ENCODE results near the gene SPAG16.

DNA sequence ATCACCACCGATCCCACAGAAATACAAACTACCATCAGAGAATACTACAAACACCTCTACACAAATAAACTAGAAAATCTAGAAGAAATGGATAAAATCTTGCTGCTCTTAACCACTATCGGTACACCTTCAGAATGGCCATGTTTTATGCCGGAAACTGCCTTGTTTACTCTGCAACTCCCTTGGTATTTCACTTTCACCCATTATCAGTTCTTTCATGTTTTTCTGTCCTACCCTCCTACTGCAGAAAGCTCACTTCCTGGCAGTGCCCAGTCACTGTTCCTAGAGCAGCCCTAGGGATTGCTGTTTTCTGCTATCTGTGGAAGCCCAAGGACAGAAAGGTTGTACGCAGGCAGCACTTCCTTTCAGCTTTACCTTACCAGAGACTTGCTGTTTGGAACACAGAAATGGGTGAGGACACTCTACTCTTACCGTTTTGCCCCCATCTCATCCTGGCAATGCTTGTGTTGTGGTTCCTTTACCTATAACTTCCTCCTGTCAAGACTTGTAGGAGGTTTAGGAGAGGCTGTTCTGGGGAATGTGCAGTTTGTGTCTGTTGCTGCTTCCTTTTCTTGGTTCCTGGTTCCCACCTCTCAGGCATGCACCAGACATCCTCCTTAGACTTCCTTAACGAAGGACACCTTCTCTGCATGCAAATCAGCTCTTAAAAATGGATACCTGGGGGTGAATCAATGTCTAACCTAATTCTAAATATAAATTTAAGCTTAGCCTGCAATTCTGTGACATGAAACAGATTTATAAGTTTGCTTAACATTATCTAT is 394.4 kb downstream of the SPAG16 start:
- TF ChIP-seq, protein P1, sequence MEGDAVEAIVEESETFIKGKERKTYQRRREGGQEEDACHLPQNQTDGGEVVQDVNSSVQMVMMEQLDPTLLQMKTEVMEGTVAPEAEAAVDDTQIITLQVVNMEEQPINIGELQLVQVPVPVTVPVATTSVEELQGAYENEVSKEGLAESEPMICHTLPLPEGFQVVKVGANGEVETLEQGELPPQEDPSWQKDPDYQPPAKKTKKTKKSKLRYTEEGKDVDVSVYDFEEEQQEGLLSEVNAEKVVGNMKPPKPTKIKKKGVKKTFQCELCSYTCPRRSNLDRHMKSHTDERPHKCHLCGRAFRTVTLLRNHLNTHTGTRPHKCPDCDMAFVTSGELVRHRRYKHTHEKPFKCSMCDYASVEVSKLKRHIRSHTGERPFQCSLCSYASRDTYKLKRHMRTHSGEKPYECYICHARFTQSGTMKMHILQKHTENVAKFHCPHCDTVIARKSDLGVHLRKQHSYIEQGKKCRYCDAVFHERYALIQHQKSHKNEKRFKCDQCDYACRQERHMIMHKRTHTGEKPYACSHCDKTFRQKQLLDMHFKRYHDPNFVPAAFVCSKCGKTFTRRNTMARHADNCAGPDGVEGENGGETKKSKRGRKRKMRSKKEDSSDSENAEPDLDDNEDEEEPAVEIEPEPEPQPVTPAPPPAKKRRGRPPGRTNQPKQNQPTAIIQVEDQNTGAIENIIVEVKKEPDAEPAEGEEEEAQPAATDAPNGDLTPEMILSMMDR (IDR thresholded peaks at IDR 0.05; ENCODE audit: insufficient read depth, low read length, poor library complexity, severe bottlenecking): no peak
- no peak for TF ChIP-seq EZH2phosphoT487 (conservative IDR thresholded peaks at IDR 0.05; ENCODE audit: low read length)
